Mucosa of rectum (tissue), 2 donors: ENCODE results near the gene CELSR3.

Experiments
- H3K27ac ChIP-seq, 2 donors: one replicate each; pipeline ENCODE4 v1.7.0; 2013; ENCODE audit warnings: inconsistent platforms in 2 of 2, low read depth in 2 of 2, low read length in 2 of 2
- H3K27me3 ChIP-seq, 2 donors: one replicate each; pipeline ENCODE4 v1.7.0; 2013; ENCODE audit warnings: low read length in 2 of 2; ENCODE audit not compliant: control insufficient read depth in 2 of 2, insufficient read depth in 2 of 2
- H3K36me3 ChIP-seq, 2 donors: one replicate each; pipeline ENCODE4 v1.7.0; 2013; ENCODE audit warnings: low read length in 2 of 2; ENCODE audit not compliant: control insufficient read depth in 2 of 2, insufficient read depth in 2 of 2
- H3K4me1 ChIP-seq, 2 donors: one replicate each; pipeline ENCODE4 v1.7.0; 2013; ENCODE audit warnings: low read length in 2 of 2, mild to moderate bottlenecking in 1 of 2; ENCODE audit not compliant: control insufficient read depth in 2 of 2, insufficient read depth in 2 of 2
- H3K4me3 ChIP-seq, 2 donors: one replicate each; pipeline ENCODE4 v1.7.0; 2013; ENCODE audit warnings: low read length in 2 of 2
- H3K9ac ChIP-seq, 2 donors: one replicate each; pipeline ENCODE4 v1.7.0; 2013; ENCODE audit warnings: low read length in 2 of 2, low read depth in 1 of 2, mild to moderate bottlenecking in 1 of 2
- H3K9me3 ChIP-seq, 2 donors: one replicate each; pipeline ENCODE4 v1.7.0; 2013; ENCODE audit warnings: low read length in 2 of 2; ENCODE audit not compliant: control insufficient read depth in 2 of 2
- donor health status: healthy.
- donor health status: Normal muscosa, but diverticular disease.

CELSR3 gene

DNA sequence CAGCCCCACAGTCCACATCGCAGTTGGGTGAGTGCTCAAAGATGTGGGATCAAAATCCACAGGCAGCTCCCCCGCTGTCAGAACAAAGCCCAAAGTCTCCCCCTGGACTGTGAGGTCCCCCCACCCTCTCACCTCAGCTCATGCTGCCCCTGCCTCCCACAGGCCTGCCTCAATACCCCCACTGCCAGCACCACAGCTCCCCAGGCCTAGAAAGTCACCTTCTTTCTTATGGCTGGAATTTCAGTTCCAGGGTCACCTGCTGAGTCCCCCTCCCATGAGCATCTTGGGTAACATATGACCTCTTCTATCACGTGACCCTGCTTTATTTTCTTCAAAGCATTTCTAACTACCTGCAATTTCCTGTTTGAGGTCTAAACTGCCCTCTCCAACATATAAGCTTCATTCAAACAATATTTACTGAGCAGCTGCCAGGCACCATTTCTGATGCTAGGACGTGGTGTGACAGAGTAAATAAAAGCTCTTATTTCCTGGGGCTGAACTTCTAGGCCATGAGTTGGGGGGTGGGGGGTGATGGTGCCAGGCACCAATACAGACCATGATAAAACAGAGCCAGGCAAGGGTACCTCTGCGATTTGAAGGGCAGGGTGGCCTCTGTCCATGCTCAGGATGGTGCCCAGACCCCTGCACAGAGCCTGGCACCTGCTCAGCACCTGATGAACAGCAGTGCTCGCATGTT lies 38.7 kb downstream of the CELSR3 start:
- H3K27me3 ChIP-seq = no peaks in the 10 kb centered on the region
- H3K36me3 ChIP-seq = peaks cover 18 to 31% of the 10 kb centered on the region in 2 donors
- H3K9me3 ChIP-seq = no peaks in the 10 kb centered on the region
- peak overlapping the region in 1 of 2 donors; percentile 3 for H3K9ac ChIP-seq
- H3K4me1 ChIP-seq = peaks cover 22 to 31% of the 10 kb centered on the region in 2 donors
- H3K27ac ChIP-seq = peak overlapping the region; percentile 75 to 85
- H3K4me3 ChIP-seq = no peak overlapping the region

DNA sequence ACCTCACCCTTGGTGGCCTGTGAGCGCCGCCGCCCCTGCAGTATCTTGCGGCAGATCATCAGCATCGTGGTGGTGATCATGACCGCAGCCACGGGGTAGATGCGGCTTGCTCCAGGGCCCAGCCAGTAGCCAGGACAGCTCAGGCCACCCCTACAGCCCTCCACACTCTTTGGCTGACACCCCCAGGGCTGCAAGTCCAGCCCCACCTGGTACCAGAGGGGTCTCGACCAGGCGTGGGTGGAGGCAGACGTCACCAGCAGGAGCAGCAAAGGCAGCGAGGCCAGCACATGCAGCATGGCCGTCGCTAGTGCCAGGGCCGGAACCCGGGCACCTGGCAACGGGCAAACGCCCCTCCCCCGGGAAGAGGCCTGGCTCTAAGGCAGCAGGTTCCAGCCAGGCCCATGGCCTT lies 41.2 kb downstream of the CELSR3 start, which contains the start of gene TMEM89:
TMEM89 (minus strand) TSS at position 309 of the 409 bp plus-strand sequence; CDS start at position 296, 13 bp downstream.
- Histone ChIP-seq H3K4me1 (peaks cover 22 to 34% of the 10 kb centered on the region in 2 donors), H3K4me3 (no peak within 1 kb of the TSS), H3K9me3 (peaks cover 8 to 9% of the 10 kb centered on the region in 2 donors), H3K9ac (no peak within 1 kb of the TSS), H3K27ac (peak within 1 kb of the TSS in 1 of 2 donors; percentile 93), H3K36me3 (peaks cover 4 to 7% of the 10 kb centered on the region in 2 donors), H3K27me3 (no peaks in the 10 kb centered on the region)

GRCh38 chr3:48619541-48620524 lies 42.9 kb downstream of the CELSR3 start:
- Histone ChIP-seq H3K27ac (peak overlapping the region; percentile 72 to 93), H3K9ac (peak overlapping the region in 1 of 2 donors; percentile 51), H3K27me3 (no peaks in the 10 kb centered on the region), H3K9me3 (peaks cover 8 to 9% of the 10 kb centered on the region in 2 donors), H3K4me1 (peaks cover 21 to 33% of the 10 kb centered on the region in 2 donors), H3K36me3 (peaks cover under 1 to 2% of the 10 kb centered on the region in 2 donors), H3K4me3 (peak overlapping the region in 1 of 2 donors; percentile 3)

GRCh38 chr3:48617559-48617958 lies 45.1 kb downstream of the CELSR3 start:
- no peaks in the 10 kb centered on the region for H3K36me3 ChIP-seq
- no peaks in the 10 kb centered on the region for H3K27me3 ChIP-seq
- peak overlapping the region in 1 of 2 donors; percentile 26 for H3K4me3 ChIP-seq
- H3K4me1 ChIP-seq = peaks cover 13 to 22% of the 10 kb centered on the region in 2 donors
- peak overlapping the region; percentile 72 to 93 for H3K27ac ChIP-seq
- H3K9me3 ChIP-seq = peaks cover 8 to 9% of the 10 kb centered on the region in 2 donors
- H3K9ac ChIP-seq = no peak overlapping the region

GRCh38 chr3:48614044-48614443 lies 48.6 kb downstream of the CELSR3 start:
- H3K9ac ChIP-seq = no peak overlapping the region
- no peak overlapping the region for H3K4me3 ChIP-seq
- no peak overlapping the region for H3K27ac ChIP-seq
- peaks cover 2 to 3% of the 10 kb centered on the region in 2 donors for H3K4me1 ChIP-seq
- H3K27me3 ChIP-seq = no peaks in the 10 kb centered on the region
- H3K36me3 ChIP-seq = no peaks in the 10 kb centered on the region
- H3K9me3 ChIP-seq = peaks cover 8 to 9% of the 10 kb centered on the region in 2 donors

DNA sequence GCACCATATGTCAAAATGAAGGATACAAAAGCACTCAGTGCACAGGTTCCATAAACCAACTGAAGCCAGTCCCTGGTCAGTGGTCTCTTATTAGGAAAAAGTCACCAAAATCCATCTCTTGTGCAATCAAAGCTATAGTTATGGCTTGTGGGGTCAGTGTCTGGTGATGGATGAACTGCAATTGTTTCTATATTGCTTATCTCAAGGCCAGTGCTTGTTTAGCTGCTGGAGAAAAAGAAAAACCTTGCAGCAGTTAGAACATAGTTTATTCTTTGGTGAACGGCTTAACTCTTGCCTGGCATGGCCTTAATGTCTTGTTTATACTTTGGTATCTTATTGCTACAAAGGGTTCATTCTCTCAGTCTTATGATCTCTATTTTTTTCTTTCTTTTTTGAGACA lies 50.4 kb downstream of the CELSR3 start:
- H3K36me3 ChIP-seq = peaks cover 0 to 3% of the 10 kb centered on the region in 2 donors
- H3K27me3 ChIP-seq = no peaks in the 10 kb centered on the region
- H3K9me3 ChIP-seq = peaks cover 4% of the 10 kb centered on the region in 2 donors
- H3K9ac ChIP-seq = no peak overlapping the region
- peaks cover 8 to 9% of the 10 kb centered on the region in 2 donors for H3K4me1 ChIP-seq
- no peak overlapping the region for H3K4me3 ChIP-seq
- H3K27ac ChIP-seq = no peak overlapping the region

DNA sequence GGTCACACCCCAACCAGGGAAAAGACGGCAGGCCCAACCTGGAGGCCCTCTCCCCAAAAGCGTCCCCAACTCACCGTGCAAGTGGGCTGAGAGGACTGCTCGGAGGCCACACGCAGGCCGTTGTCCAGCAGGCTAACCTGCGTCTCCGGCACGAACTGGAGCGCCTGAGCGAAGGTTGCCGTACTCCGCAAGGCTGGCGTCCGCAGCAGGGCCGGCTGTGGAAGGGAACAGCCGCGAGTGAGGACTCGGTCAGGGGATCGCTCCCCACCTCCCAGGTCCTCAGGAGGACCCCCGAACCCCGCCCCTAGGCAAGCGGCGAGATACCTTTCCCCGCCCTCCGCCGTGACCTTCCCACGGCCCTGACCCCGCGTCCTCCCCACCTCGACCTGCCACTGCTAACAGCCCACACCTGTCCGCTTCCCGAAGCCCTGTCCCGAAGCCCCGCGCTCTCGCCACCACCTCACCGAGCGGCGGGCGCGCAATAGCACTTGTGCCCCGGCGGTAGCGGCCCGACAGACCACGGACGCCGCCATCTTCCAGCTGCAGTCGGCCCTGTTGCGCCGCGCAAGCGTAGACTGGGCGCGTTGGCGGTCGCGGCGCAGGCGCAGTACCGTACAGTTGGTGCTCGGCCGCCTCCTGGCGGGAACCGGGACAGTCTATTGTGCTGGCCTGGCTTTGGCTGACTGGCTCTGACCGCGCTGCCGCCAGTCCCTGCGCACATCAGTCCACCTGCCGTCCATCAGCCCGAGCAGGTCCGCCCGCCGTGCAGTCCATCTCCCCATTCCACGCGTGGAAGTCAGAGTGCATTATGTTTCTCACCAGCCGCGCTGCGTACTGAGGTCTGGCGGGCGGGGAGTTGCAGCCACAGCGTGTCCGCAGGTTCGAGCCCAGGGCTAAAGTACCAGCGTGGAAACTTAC lies 53.3 kb downstream of the CELSR3 start, which contains the start of gene UQCRC1:
UQCRC1 (minus strand) TSS at position 559 of the 918 bp plus-strand sequence; CDS start at position 533, 26 bp downstream.
- Histone ChIP-seq H3K36me3 (peaks cover 19 to 22% of the 10 kb centered on the region in 2 donors), H3K4me1 (peaks cover 8 to 9% of the 10 kb centered on the region in 2 donors), H3K27ac (peak within 1 kb of the TSS; percentile 85 to 87), H3K4me3 (peak within 1 kb of the TSS; percentile 86 to 97), H3K27me3 (no peaks in the 10 kb centered on the region), H3K9me3 (no peaks in the 10 kb centered on the region), H3K9ac (peak within 1 kb of the TSS; percentile 89 to 96)

DNA sequence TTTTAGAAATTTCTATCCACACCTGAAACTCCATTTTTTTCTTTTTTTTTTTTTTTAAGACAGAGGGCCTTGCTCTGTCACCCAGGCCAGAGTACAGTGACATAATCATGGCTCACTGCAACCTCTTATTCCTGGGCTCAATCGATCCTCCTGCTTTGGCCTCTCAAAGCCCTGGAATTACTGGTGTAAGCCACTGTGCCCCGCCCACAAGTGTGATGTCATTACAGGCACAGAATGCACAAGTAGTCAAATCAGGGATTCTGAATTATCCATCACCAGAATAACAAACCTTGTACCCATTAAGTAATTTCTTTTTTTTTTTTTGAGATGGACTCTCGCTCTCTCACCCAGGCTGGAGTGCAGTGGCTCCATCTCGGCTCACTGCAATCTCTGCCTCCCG lies 55.2 kb downstream of the CELSR3 start:
- Histone ChIP-seq H3K9ac (peak overlapping the region in 1 of 2 donors; percentile 2), H3K27ac (no peak overlapping the region), H3K4me1 (peaks cover 8 to 9% of the 10 kb centered on the region in 2 donors), H3K36me3 (peaks cover 37 to 40% of the 10 kb centered on the region in 2 donors), H3K4me3 (no peak overlapping the region), H3K9me3 (no peaks in the 10 kb centered on the region), H3K27me3 (no peaks in the 10 kb centered on the region)

GRCh38 chr3:48601622-48601994 lies 61.1 kb downstream of the CELSR3 start:
- Histone ChIP-seq H3K4me1 (peaks cover 7 to 8% of the 10 kb centered on the region in 2 donors), H3K4me3 (no peak overlapping the region), H3K27me3 (no peaks in the 10 kb centered on the region), H3K9ac (no peak overlapping the region), H3K36me3 (peaks cover 77 to 80% of the 10 kb centered on the region in 2 donors), H3K27ac (no peak overlapping the region), H3K9me3 (no peaks in the 10 kb centered on the region)
